Renal cortical epithelial cell (primary cell): ENCODE results near the gene NUDT19. TPM values are rescaled to one million over a fixed set of nuclear protein-coding genes. Genes with fewer than 3 reads are reported as not detected.
"Not testable (repeated sequence)": the region's sequence is repeated elsewhere in the genome, so short reads cannot be mapped to it uniquely, and the experiment has no call there.

Experiments used
- DNase-seq: peaks from one replicate; pipeline ENCODE4 v3.0.0-alpha.2; 2011; ENCODE audit warnings: low read depth
- total RNA-seq: library from RNA; depleted of rRNA; stranded (reverse); fragments of >200 nt; gene quantifications from 2 replicates; pipeline ENCODE4 v1.2.3, GENCODE V29; 2014

NUDT19 gene
- total RNA-seq, 1 donor from 2014 or later: 13.5 TPM

- DNase-seq: no peak
These were observed 15.9 kb upstream of the NUDT19 start, which contains the start of gene RGS9BP for GRCh38 chr19:32675720-32676185. Gene RGS9BP (plus strand): TSS chr19:32675848. CDS start chr19:32676264, 416 bp downstream.

- no peak for DNase-seq
These were observed 15.3 kb upstream of the NUDT19 start for GRCh38 chr19:32676186-32676894.

DNA sequence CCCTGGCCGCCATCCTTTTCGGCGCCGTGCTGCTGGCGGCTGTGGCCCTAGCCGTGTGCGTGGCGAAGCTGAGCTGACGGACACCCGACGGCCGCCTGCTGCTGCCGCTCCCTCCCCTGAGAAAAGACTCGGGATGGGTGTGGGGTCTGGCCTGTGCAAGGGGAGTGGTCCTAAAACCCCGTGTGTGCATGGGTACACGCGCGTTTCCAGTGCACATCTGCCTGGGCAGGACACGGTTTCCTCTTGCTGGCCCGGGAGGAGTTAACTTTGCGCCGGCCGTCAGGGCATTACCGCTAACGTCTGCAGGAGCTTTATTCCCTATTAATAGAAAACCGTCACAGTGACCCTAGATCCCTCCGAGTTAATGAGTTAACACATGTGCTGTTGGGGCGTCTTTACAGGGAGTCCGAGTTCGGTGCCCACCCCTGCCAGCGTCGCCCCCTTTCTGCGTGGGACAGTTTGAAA lies 14.7 kb upstream of the NUDT19 start:
- no peak for DNase-seq

DNA sequence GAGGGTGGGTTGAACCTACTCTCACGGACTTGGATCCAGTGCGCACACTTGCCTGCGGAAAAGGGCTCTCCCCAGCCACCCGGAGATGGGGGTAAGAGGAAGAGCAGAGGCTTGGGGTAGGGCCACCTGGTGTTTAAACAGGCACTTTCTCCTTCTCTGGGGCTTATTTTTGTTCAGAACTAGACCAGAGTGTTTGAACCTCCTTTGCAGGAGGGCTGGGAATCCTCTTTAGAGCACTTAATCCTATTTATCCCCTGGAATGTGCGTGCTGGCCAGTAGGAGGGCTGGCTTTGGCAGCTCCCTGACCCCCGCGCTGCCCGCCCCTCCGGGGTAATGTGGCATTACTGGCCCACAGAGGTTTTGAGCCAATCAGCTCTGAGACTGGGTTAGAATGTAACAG lies 14.0 kb upstream of the NUDT19 start:
- DNase-seq: no peak

DNA sequence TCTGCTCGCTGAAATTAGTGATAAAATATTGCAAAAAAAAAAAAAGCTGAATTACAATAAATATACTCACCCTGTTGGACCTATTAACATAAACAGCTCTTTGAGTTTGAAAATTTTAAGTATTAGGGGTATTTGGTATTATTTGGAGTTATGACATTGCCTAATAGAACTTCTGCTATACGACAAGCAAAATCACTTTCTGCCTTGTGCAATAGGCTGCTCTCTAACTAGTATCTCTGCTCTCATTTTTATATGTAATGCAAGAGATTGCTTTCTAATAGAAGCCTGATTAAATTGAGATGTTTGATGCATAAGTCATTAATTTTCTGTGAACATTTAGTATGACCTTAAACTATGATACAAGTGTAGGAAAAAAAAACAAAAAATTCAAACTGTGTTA lies 10.6 kb upstream of the NUDT19 start:
- DNase-seq: no peak

GRCh38 chr19:32682317-32682716 lies 9.3 kb upstream of the NUDT19 start:
- DNase-seq: no peak

DNA sequence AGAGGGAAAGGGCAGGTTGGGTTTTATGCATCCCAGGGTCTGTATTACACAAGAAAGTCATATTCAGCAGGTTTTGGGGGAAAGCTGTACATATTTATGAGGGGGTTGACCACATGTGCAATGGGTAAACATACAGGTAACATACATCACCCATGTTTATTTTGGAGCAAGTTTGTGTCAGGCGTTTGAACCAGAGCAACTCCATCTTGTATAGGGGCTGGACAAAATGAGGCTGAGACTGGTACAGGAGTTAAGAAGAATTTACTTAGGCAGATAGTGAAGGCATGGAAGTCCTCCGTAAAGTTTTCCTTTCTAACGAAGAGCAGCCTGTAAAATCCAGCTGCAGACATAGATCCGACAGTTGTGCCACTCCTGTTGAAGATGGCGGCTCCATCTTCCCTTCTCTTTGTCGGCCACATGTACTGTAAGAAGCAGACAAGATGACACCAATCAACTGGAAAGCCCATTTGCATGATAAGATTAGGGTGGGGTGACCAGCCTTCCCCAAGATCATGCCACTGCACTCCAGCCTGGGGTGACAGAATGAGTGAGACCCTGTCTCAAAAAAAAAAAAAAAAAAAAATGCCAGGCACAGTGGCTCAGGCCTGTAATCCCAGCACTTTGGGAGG lies 4.7 kb upstream of the NUDT19 start:
- DNase-seq: no peak

GRCh38 chr19:32687681-32688080 lies 3.9 kb upstream of the NUDT19 start:
- DNase-seq: no peak

DNA sequence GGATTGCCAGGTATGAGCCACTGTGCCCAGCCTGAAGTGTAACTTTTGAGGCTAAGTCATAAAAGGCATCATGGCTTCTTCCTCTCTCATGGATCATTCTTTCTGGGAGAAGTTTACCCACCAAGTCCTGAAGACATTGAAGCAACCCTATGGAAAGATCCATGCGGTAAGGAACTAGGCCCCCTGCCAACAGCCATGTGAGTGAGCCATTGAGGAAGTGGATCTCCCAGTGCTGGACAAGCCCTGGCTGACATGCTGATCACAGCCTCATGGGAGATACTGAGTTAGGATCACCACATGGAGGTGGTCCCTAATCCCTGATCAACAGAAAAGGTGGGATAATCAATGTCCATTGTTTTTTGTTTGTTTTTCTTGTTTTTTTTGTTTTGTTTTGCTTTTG lies 3.3 kb upstream of the NUDT19 start:
- DNase-seq: no peak

GRCh38 chr19:32691952-32692726 lies 518 bp downstream of the NUDT19 start:
- peak; percentile 51 for DNase-seq

DNA sequence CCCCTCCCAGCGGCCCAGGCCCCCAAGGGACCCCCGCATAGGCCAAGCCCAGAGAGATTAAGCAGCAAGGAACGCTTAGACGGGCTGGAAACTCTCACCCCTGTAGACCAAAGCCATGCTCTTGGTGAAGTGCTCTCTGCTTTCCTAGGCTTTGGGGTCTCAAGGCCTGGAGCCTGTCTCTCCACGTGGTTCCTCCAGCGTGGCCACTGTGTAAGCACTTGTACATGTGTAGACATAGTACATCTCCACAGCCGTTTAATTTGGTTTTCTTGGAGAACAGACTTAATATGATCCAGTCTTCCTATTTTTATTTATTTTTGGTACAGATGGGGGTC lies 1.1 kb downstream of the NUDT19 start:
- no peak for DNase-seq

GRCh38 chr19:32693151-32694108 lies 1.8 kb downstream of the NUDT19 start:
- DNase-seq: not testable (repeated sequence)

GRCh38 chr19:32694316-32694715 lies 2.7 kb downstream of the NUDT19 start:
- not testable (repeated sequence) for DNase-seq

DNA sequence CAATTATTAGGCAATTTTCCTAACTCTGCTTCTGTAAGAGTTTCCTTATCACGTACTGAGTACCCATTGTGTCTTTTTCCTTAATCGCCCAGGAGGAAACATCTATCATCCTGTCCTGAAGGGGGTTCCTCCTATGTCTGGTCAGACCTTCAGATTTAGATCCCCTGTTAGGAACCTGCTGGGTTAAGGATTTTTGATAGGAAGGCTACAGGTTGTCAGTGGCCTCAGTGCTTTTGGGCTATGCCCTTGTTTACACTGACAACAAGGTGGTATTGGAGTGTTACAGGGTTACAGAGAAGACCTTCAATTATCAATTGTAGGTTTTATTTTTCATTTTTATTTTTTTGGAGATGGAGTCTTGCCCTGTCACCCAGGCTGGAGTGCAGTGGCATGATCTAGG lies 3.2 kb downstream of the NUDT19 start:
- DNase-seq: not testable (repeated sequence)

- DNase-seq: not testable (repeated sequence)
These were observed 3.9 kb downstream of the NUDT19 start for GRCh38 chr19:32695506-32695905.

DNA sequence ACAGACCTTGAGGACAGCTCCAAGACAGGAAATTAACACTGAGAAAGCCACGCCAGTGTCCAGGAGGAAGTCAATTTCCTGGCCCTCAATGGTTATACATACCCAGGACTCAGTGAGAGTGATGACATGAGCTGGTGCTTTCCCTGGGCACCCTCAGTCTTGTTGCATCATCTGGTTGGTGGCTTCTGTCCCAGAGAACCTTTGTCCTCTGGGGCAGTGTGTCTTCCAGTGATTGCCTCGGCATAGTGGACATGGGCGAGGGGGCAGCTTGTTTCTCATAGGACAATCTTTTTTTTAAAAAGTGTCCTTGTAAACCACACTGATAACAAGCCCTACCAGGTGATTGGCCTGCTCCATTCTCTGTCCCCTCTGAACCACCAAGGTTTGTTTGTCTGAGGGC lies 5.2 kb downstream of the NUDT19 start:
- DNase-seq: not testable (repeated sequence)

DNA sequence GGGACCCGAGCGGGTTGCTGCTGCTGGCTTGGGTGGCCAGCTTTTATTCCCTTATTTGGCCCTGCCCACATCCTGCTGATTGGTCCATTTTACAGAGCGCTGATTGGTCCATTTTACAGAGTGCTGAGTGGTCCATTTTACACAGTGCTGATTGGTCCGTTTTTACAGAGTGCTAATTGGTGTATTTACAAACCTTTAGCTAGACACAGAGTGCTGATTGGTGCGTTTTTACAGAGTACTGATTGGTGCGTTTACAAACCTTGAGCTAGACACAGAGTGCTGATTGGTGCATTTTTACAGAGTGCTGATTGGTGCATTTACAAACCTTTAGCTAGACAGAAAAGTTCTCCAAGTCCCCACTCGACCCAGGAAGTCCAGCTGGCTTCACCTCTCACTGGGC lies 8.5 kb downstream of the NUDT19 start:
- not testable (repeated sequence) for DNase-seq

GRCh38 chr19:32702010-32702409 lies 10.4 kb downstream of the NUDT19 start:
- DNase-seq: peak; percentile 84

DNA sequence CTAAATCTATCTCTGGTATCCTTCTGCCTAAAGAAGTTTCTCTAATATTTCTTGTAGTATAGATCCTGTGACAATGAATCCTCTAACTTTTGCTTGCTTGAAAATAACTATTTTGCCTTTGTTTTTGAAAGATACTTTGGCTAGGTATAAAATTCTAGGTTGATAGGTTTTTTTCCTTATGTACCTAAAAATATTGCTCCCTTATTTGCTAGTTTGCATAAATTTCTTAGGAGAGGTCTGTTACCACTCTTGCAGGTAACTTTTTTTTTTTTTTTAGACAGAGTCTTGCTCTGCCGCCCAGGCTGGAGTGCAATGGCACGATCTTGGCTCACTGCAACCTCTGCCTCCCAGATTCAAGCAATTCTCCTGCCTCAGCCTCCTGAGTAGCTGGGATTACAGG lies 12.4 kb downstream of the NUDT19 start:
- DNase-seq: not testable (repeated sequence)

DNA sequence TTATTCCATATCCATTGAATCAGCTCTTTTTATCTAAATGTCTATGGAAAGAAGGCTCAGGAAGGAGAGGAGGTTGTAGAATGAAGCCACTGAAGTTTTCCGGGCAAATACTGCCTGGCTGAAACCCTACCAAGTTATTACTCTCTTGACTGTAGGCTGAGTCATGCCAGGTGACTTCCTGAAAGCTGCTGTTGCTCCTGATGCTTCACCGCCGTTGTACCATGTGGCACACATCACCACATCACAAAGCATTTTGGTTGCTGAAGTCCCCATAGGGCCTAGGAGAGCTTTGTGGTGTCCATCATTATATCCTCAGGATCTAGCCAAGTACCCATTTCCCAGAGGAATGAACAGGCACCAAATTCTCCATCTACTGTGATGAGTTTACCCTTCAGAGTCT lies 16.8 kb downstream of the NUDT19 start:
- DNase-seq: no peak

DNA sequence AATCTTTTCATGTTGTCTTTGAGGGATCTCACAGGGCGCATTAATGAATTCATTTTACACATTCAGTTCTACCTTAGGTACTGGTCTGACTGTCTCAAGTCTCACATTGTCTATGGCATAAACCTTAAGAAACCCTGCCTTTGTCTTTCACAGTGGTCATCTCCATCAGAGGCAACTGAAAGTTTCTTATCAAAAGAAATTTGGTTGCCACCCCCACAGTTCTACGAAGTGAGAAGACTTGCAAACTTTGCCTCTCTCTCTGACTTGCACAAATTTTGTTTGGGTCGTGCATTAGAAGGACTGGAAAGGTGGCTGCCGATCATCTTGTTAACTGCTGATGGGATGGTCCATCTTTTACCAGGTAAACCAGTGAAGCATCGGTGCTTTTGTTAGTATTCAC lies 17.4 kb downstream of the NUDT19 start:
- DNase-seq: no peak
